Fibroblast of skin of back (primary cell): ENCODE results near the gene GSTM5.
"Not testable (repeated sequence)": the region's sequence is repeated elsewhere in the genome, so short reads cannot be mapped to it uniquely, and the experiment has no call there.

ENCODE experiments used
- DNase-seq: peaks from one replicate; pipeline ENCODE4 v3.0.0-alpha.2; 2013

GSTM5 gene

GRCh38 chr1:109697861-109698260 lies 14.2 kb upstream of the GSTM5 start:
- not testable (repeated sequence) for DNase-seq

GRCh38 chr1:109702940-109703339 lies 9.1 kb upstream of the GSTM5 start:
- DNase-seq = not testable (repeated sequence)

- DNase-seq = no peak
Observed at GRCh38 chr1:109704173-109704572, 7.9 kb upstream of the GSTM5 start.

GRCh38 chr1:109705411-109705810 lies 6.6 kb upstream of the GSTM5 start:
- no peak for DNase-seq

- DNase-seq = not testable (repeated sequence)
Observed at GRCh38 chr1:109708949-109709348, 3.1 kb upstream of the GSTM5 start.

GRCh38 chr1:109709822-109710221 lies 2.2 kb upstream of the GSTM5 start:
- not testable (repeated sequence) for DNase-seq

GRCh38 chr1:109712321-109712864 lies 342 bp downstream of the GSTM5 start:
- no peak for DNase-seq

- DNase-seq = no peak
Observed at GRCh38 chr1:109713636-109714035, 1.6 kb downstream of the GSTM5 start.

- no peak for DNase-seq
Observed at GRCh38 chr1:109714661-109715372, 2.8 kb downstream of the GSTM5 start.

- no peak for DNase-seq
Observed at GRCh38 chr1:109716121-109716520, 4.1 kb downstream of the GSTM5 start.

GRCh38 chr1:109716570-109717090 lies 4.6 kb downstream of the GSTM5 start:
- DNase-seq = no peak

- DNase-seq = no peak
Observed at GRCh38 chr1:109717729-109718128, 5.7 kb downstream of the GSTM5 start.

- DNase-seq = no peak
Observed at GRCh38 chr1:109718495-109718894, 6.4 kb downstream of the GSTM5 start.

- peak; percentile 62 for DNase-seq
Observed at GRCh38 chr1:109719337-109719837, 7.3 kb downstream of the GSTM5 start.

GRCh38 chr1:109721042-109721441 lies 9.0 kb downstream of the GSTM5 start:
- DNase-seq = no peak

- DNase-seq = no peak
Observed at GRCh38 chr1:109721971-109722370, 9.9 kb downstream of the GSTM5 start.

GRCh38 chr1:109722908-109723691 lies 11.0 kb downstream of the GSTM5 start:
- peak; percentile 43 for DNase-seq

- DNase-seq = no peak
Observed at GRCh38 chr1:109724933-109725332, 12.9 kb downstream of the GSTM5 start.

- no peak for DNase-seq
Observed at GRCh38 chr1:109725510-109725909, 13.5 kb downstream of the GSTM5 start.

- no peak for DNase-seq
Observed at GRCh38 chr1:109726007-109726406, 14.0 kb downstream of the GSTM5 start.

GRCh38 chr1:109726728-109727373 lies 14.8 kb downstream of the GSTM5 start:
- DNase-seq = no peak

- no peak for DNase-seq
Observed at GRCh38 chr1:109728870-109729269, 16.8 kb downstream of the GSTM5 start.

- DNase-seq = no peak
Observed at GRCh38 chr1:109730666-109731065, 18.6 kb downstream of the GSTM5 start.
